SK-N-SH (cell line): Measurements from ENCODE around the gene TNRC6C. TPM values are rescaled to one million over a fixed set of nuclear protein-coding genes. Genes with fewer than 3 reads are reported as not detected.

Experiments used
- CTCF ChIA-PET: fragments of 300-600, 350-600 bp; formaldehyde crosslinking; extraction: SDS; loops from one replicate; lab custom pipeline; 2021; lab: Yijun Ruan, JAX
- POLR2A ChIA-PET: fragments of 350-600 bp; sonication (Branson Sonifier 250); formaldehyde crosslinking; extraction: SDS; loops from one replicate; lab custom pipeline; 2020; ENCODE audit warnings: antibody characterized with exemption, inconsistent platforms; lab: Yijun Ruan, JAX
- DNase-seq: peaks from one replicate; pipeline ENCODE4 v3.0.0; 2012
- H2AFZ ChIP-seq: fragments of 200-600 bp; sonication (generic); 2 replicates; pipeline ENCODE4 v1.8.1; 2016; ENCODE audit warnings: antibody characterized with exemption, mild to moderate bottlenecking, low read depth
- H3F3A ChIP-seq: fragments of 200-600 bp; sonication (generic); replicated peaks from 2 replicates; pipeline ENCODE3; 2016; ENCODE audit warnings: antibody characterized with exemption, mild to moderate bottlenecking; ENCODE audit not compliant: insufficient read depth
- H3K27ac ChIP-seq, 2 experiments: fragments of 200-500 bp in 1 of 2; fragments of 200-600 bp in 1 of 2; sonication (Bioruptor generic) in 1 of 2; sonication (generic), shearing (Covaris generic) in 1 of 2; 2 replicates each; pipeline versions ENCODE4 v1.5.1 to v1.6.1; 2014 to 2016; ENCODE audit warnings: low read depth in 2 of 2, inconsistent platforms in 1 of 2, low read length in 1 of 2, mild to moderate bottlenecking in 1 of 2, mixed read lengths in 1 of 2
- H3K27me3 ChIP-seq: fragments of 200-600 bp; sonication (generic), shearing (Covaris generic); 2 replicates; pipeline ENCODE4 v1.6.1; 2016; ENCODE audit warnings: mixed run types; ENCODE audit not compliant: insufficient read depth
- H3K36me3 ChIP-seq, 2 experiments: fragments of 200-500 bp in 1 of 2; fragments of 200-600 bp in 1 of 2; sonication (Bioruptor generic) in 1 of 2; sonication (generic) in 1 of 2; replicated peaks in 1 of 2; 2 replicates each; pipeline versions ENCODE3 to v1.5.1; 2014 to 2016; ENCODE audit warnings: low read length in 1 of 2, mild to moderate bottlenecking in 1 of 2; ENCODE audit not compliant: insufficient read depth in 2 of 2, control insufficient read depth in 1 of 2
- H3K4me1 ChIP-seq, 2 experiments: fragments of 200-500 bp in 1 of 2; fragments of 200-600 bp in 1 of 2; sonication (Bioruptor generic) in 1 of 2; sonication (generic), shearing (Covaris generic) in 1 of 2; 2 replicates each; pipeline versions ENCODE4 v1.5.1 to v1.6.1; 2014 to 2016; ENCODE audit warnings: low read depth in 1 of 2, low read length in 1 of 2, mixed run types in 1 of 2; ENCODE audit not compliant: insufficient read depth in 2 of 2, control insufficient read depth in 1 of 2
- H3K4me2 ChIP-seq: fragments of 200-600 bp; sonication (generic), shearing (Covaris generic); 2 replicates; pipeline ENCODE4 v1.6.1; 2017; ENCODE audit warnings: mixed run types
- H3K4me3 ChIP-seq, 2 experiments: fragments of 200-500 bp in 1 of 2; fragments of 200-600 bp in 1 of 2; sonication (Bioruptor generic) in 1 of 2; sonication (generic), shearing (Covaris generic) in 1 of 2; 2 replicates each; pipeline versions ENCODE4 v1.5.1 to v1.8.1; 2014 to 2016; ENCODE audit warnings: low read depth in 2 of 2, inconsistent platforms in 1 of 2, low read length in 1 of 2, mild to moderate bottlenecking in 1 of 2, mixed read lengths in 1 of 2, moderate library complexity in 1 of 2
- H3K79me2 ChIP-seq: fragments of 200-600 bp; sonication (generic); 2 replicates; pipeline ENCODE4 v1.8.1; 2017; ENCODE audit warnings: mild to moderate bottlenecking; ENCODE audit not compliant: insufficient read depth
- H3K9ac ChIP-seq: fragments of 200-600 bp; sonication (generic); 2 replicates; pipeline ENCODE4 v1.6.1; 2017; ENCODE audit warnings: mixed run types
- H3K9me2 ChIP-seq: fragments of 200-600 bp; sonication (generic); 2 replicates; pipeline ENCODE4 v1.6.1; 2017; ENCODE audit warnings: mixed run types
- H3K9me3 ChIP-seq: fragments of 200-600 bp; sonication (generic); 2 replicates; pipeline ENCODE4 v1.6.1; 2017; ENCODE audit warnings: mixed run types, mild to moderate bottlenecking, moderate library complexity
- H4K20me1 ChIP-seq: fragments of 200-600 bp; sonication (generic); 2 replicates; pipeline ENCODE4 v1.6.1; 2017; ENCODE audit warnings: mild to moderate bottlenecking, mixed run types; ENCODE audit not compliant: insufficient read depth
- CHD2 ChIP-seq: fragments of 150-350 bp; IDR thresholded peaks from 2 replicates; pipeline ENCODE4 v1.6.1; 2018; ENCODE audit warnings: low read length; ENCODE audit not compliant: partially characterized antibody
- ELF1 ChIP-seq: IDR thresholded peaks from 2 replicates; pipeline ENCODE4 v1.4.0; 2012
- EP300 ChIP-seq, 2 experiments: IDR thresholded peaks; 2 replicates each; pipeline versions ENCODE4 v1.4.0 to v1.6.1; 2012; ENCODE audit warnings: borderline replicate concordance in 1 of 2, low read depth in 1 of 2, low read length in 1 of 2
- FOXJ3 ChIP-seq: sonication (generic); formaldehyde crosslinking; IDR thresholded peaks from 2 replicates; pipeline ENCODE4 v1.5.1; 2020; ENCODE audit warnings: mild to moderate bottlenecking, missing genetic modification reagents
- FOXM1 ChIP-seq: IDR thresholded peaks from 2 replicates; pipeline ENCODE4 v1.4.0; 2012; ENCODE audit warnings: low read depth, mild to moderate bottlenecking
- GABPA ChIP-seq: IDR thresholded peaks from 2 replicates; pipeline ENCODE4 v1.4.0; 2012; ENCODE audit warnings: low read depth, mild to moderate bottlenecking
- GATA2 ChIP-seq: sonication (generic); formaldehyde crosslinking; IDR thresholded peaks from 2 replicates; pipeline ENCODE4 v1.5.0; 2020; ENCODE audit warnings: mild to moderate bottlenecking, missing genetic modification reagents
- IRF3 ChIP-seq: fragments of 150-350 bp; IDR thresholded peaks from 2 replicates; pipeline ENCODE4 v1.6.1; 2016; ENCODE audit warnings: mild to moderate bottlenecking, low read depth, low read length
- MEF2A ChIP-seq: IDR thresholded peaks from 2 replicates; pipeline ENCODE4 v1.4.0; 2012; ENCODE audit warnings: low read depth, borderline replicate concordance
- MXI1 ChIP-seq: IDR thresholded peaks from 2 replicates; pipeline ENCODE4 v1.6.1; 2012; ENCODE audit warnings: mild to moderate bottlenecking, low read depth, low read length, improper control_type of control experiment
- PBX3 ChIP-seq: IDR thresholded peaks from 2 replicates; pipeline ENCODE4; 2012
- RAD21 ChIP-seq: IDR thresholded peaks from 2 replicates; pipeline ENCODE4 v1.6.1; 2012; ENCODE audit warnings: mild to moderate bottlenecking, low read length
- RFX5 ChIP-seq: IDR thresholded peaks from 2 replicates; pipeline ENCODE4 v1.6.1; 2012; ENCODE audit warnings: mild to moderate bottlenecking, improper control_type of control experiment, low read length
- SIN3A ChIP-seq: IDR thresholded peaks from 2 replicates; pipeline ENCODE4 v1.6.1; 2012; ENCODE audit warnings: low read depth, mild to moderate bottlenecking, low read length, moderate library complexity, borderline replicate concordance
- TCF12 ChIP-seq: IDR thresholded peaks from 2 replicates; pipeline ENCODE4 v1.4.0; 2012
- TEAD4 ChIP-seq: IDR thresholded peaks from 2 replicates; pipeline ENCODE4 v1.4.0; 2012; ENCODE audit warnings: mild to moderate bottlenecking, borderline replicate concordance; ENCODE audit not compliant: insufficient read depth
- USF1 ChIP-seq: IDR thresholded peaks from 2 replicates; pipeline ENCODE4 v1.4.0; 2012; ENCODE audit warnings: low read depth, borderline replicate concordance
- YY1 ChIP-seq: IDR thresholded peaks from 2 replicates; pipeline ENCODE4 v1.4.0; 2012; ENCODE audit warnings: low read depth, mild to moderate bottlenecking
- ZBTB33 ChIP-seq: IDR thresholded peaks from 2 replicates; pipeline ENCODE4 v1.4.0; 2012; ENCODE audit warnings: low read depth, borderline replicate concordance
- WGBS: methylation state at CpG from one replicate; pipeline ENCODE4 v1.1.6; 2017; ENCODE audit warnings: low lambda C conversion rate; 5-methylcytosine and 5-hydroxymethylcytosine counted together
- polyA plus RNA-seq, 3 experiments: library from polyadenylated mRNA; depleted of rRNA; stranded (reverse); fragments of >200 nt; gene quantifications; 2 replicates each; pipeline ENCODE4 v1.2.3, GENCODE V29; 2012

Gene TNRC6C
- polyA plus RNA-seq, 1 of the 3 experiments (the other 2 are of a cell fraction), result 2.2 TPM

GRCh38 chr17:78062596-78062995, 104.1 kb downstream of the TNRC6C start:
- TF ChIP-seq GABPA (no peak), USF1 (no peak), ZBTB33 (no peak), EP300 (IDR thresholded peaks at IDR 0.05; ENCODE audit: borderline replicate concordance in 1 of 2, low read depth in 1 of 2, low read length in 1 of 2) (no peak), RAD21 (no peak), RFX5 (no peak), MXI1 (no peak), SIN3A (no peak), YY1 (no peak), FOXM1 (no peak), MEF2A (no peak), PBX3 (no peak), CHD2 (no peak), GATA2 (CRISPR knock-in tag) (no peak), TEAD4 (no peak), IRF3 (no peak), FOXJ3 (no peak), ELF1 (no peak), TCF12 (no peak)
- peaks cover 9 to 23% of the 10 kb centered on the region in 2 experiments for H3K36me3 ChIP-seq
- H2AFZ ChIP-seq, result no peak overlapping the region
- CTCF ChIA-PET, result interaction anchor here (0.8 to 7.4 kb wide), 6 partner anchors 16 to 50 kb away, joined by 3 to 42 read pairs (median 4); no protein-coding TSS in a partner anchor
- H3K4me2 ChIP-seq, result no peak overlapping the region
- H3K9ac ChIP-seq, result no peak overlapping the region
- 100% methylated on average over 2 of the region's 2 CpGs for WGBS
- H3F3A ChIP-seq, result peaks cover 7% of the 10 kb centered on the region
- no peak overlapping the region for H3K4me3 ChIP-seq
- H4K20me1 ChIP-seq, result no peaks in the 10 kb centered on the region
- DNase-seq, result no peak
- peaks cover 5 to 7% of the 10 kb centered on the region in 2 experiments; a peak in 2 of 4 replicates for H3K4me1 ChIP-seq
- H3K9me2 ChIP-seq, result no peaks in the 10 kb centered on the region
- H3K27me3 ChIP-seq, result no peaks in the 10 kb centered on the region
- H3K79me2 ChIP-seq, result peaks cover 10% of the 10 kb centered on the region; the same call in 1 of the 2 replicates
- no peak overlapping the region for H3K27ac ChIP-seq
- POLR2A ChIA-PET, result no interaction called here
- no peaks in the 10 kb centered on the region for H3K9me3 ChIP-seq
